GM12872 (cell line): ENCODE data around the gene TOX2.

Experiments used
- TF ChIP-seq, protein P1 (sequence below): IDR thresholded peaks from 3 replicates; pipeline ENCODE4 v1.5.1; 2011; ENCODE audit warnings: low read depth, mild to moderate bottlenecking, low read length, moderate library complexity; ENCODE audit not compliant: insufficient read depth

TOX2 gene

GRCh38 chr20:43923917-43924316 lies 9.3 kb downstream of the TOX2 start:
- TF ChIP-seq, protein P1, sequence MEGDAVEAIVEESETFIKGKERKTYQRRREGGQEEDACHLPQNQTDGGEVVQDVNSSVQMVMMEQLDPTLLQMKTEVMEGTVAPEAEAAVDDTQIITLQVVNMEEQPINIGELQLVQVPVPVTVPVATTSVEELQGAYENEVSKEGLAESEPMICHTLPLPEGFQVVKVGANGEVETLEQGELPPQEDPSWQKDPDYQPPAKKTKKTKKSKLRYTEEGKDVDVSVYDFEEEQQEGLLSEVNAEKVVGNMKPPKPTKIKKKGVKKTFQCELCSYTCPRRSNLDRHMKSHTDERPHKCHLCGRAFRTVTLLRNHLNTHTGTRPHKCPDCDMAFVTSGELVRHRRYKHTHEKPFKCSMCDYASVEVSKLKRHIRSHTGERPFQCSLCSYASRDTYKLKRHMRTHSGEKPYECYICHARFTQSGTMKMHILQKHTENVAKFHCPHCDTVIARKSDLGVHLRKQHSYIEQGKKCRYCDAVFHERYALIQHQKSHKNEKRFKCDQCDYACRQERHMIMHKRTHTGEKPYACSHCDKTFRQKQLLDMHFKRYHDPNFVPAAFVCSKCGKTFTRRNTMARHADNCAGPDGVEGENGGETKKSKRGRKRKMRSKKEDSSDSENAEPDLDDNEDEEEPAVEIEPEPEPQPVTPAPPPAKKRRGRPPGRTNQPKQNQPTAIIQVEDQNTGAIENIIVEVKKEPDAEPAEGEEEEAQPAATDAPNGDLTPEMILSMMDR: no peak

GRCh38 chr20:43925215-43925614 lies 10.6 kb downstream of the TOX2 start:
- TF ChIP-seq, protein P1: no peak

DNA sequence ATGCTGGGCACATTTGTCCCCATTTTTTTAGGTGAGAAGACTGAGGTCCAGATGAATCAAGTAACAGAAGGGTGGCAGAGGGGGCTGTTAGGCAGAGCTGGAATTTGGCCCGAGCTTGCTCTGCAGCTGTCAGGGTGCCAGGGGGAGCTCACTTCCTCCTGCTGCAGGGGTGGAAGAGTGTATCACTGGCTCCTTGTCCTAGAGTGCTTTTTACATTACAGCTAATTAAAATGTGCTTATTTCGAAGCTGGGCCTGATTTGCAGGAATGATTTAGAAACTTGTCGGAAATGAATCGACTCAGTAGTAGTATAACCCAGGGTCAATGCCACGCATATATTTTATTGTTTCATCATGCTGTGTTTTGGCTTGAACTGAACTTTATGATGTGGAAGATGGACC lies 11.1 kb downstream of the TOX2 start:
- TF ChIP-seq, protein P1: peak; percentile 24; the same call in 1 of the 3 replicates

- TF ChIP-seq, protein P1: no peak
Measured at GRCh38 chr20:43926287-43927050, 11.8 kb downstream of the TOX2 start.

GRCh38 chr20:43931976-43932375 lies 17.3 kb downstream of the TOX2 start:
- TF ChIP-seq, protein P1: no peak

- TF ChIP-seq, protein P1: no peak
Measured at GRCh38 chr20:43934833-43935232, 20.2 kb downstream of the TOX2 start.

GRCh38 chr20:43936104-43936770 lies 21.6 kb downstream of the TOX2 start:
- TF ChIP-seq, protein P1: no peak
